NCI-H1417 treated with DMSO at 0.1 percent for 48 hours (cell line): Measurements from ENCODE around the gene CBLN3.
"Not testable (repeated sequence)": the region's sequence is repeated elsewhere in the genome, so short reads cannot be mapped to it uniquely, and the experiment has no call there.

Experiments
- DNase-seq: peaks from one replicate; lab custom pipeline; 2025; lab: John Stamatoyannopoulos, UW

Gene CBLN3

GRCh38 chr14:24429395-24430142, at the start of gene CBLN3, which contains the start of gene KHNYN:
TSS of gene CBLN3 (minus strand) at chr14:24429668. CDS start at chr14:24429054, 614 bp downstream.
TSS of gene KHNYN (plus strand) at chr14:24429954. CDS start at chr14:24430731, 777 bp downstream.
- DNase-seq, result peak; percentile 23

GRCh38 chr14:24475261-24475660, 45.8 kb upstream of the CBLN3 start:
- DNase-seq, result no peak

GRCh38 chr14:24473211-24473610, 43.7 kb upstream of the CBLN3 start:
- DNase-seq, result no peak

- not testable (repeated sequence) for DNase-seq
These were observed 41.0 kb upstream of the CBLN3 start for GRCh38 chr14:24470450-24470849.

GRCh38 chr14:24465805-24466204, 36.3 kb upstream of the CBLN3 start:
- no peak for DNase-seq

GRCh38 chr14:24465368-24465767, 35.9 kb upstream of the CBLN3 start:
- no peak for DNase-seq

GRCh38 chr14:24463884-24464785, 34.7 kb upstream of the CBLN3 start:
- no peak for DNase-seq

- no peak for DNase-seq
These were observed 33.8 kb upstream of the CBLN3 start for GRCh38 chr14:24463017-24463883.

- DNase-seq, result no peak
These were observed 31.9 kb upstream of the CBLN3 start for GRCh38 chr14:24461336-24461735.

- no peak for DNase-seq
These were observed 29.9 kb upstream of the CBLN3 start for GRCh38 chr14:24459331-24459730.

- DNase-seq, result no peak
These were observed 29.3 kb upstream of the CBLN3 start for GRCh38 chr14:24458736-24459135.

- no peak for DNase-seq
These were observed 27.5 kb upstream of the CBLN3 start for GRCh38 chr14:24456980-24457379.

- DNase-seq, result not testable (repeated sequence)
These were observed 21.4 kb upstream of the CBLN3 start for GRCh38 chr14:24450828-24451227.

GRCh38 chr14:24443053-24443665, 13.7 kb upstream of the CBLN3 start:
- DNase-seq, result no peak

- DNase-seq, result peak; percentile 98
These were observed 13.0 kb upstream of the CBLN3 start, which contains the start of gene SDR39U1 for GRCh38 chr14:24442240-24443052. TSS of gene SDR39U1 (minus strand) at chr14:24442776. CDS start at chr14:24442769, 7 bp downstream.

- no peak for DNase-seq
These were observed 12.4 kb upstream of the CBLN3 start for GRCh38 chr14:24441904-24442239.

- DNase-seq, result no peak
These were observed 12.0 kb upstream of the CBLN3 start for GRCh38 chr14:24441485-24441884.

GRCh38 chr14:24440606-24441399, 11.3 kb upstream of the CBLN3 start:
- no peak for DNase-seq

- DNase-seq, result no peak
These were observed 10.6 kb upstream of the CBLN3 start for GRCh38 chr14:24439830-24440605.
